Measurements from ENCODE around the gene CFAP92. TPM values are rescaled to one million over a fixed set of nuclear protein-coding genes. Genes with fewer than 3 reads are reported as not detected.

Gene CFAP92
- total and polyA plus RNA-seq, 2 donors (not counting 3 experiments of a cell fraction or from before 2014, with no cell fraction given) = 0.04 to 0.62 TPM

DNA sequence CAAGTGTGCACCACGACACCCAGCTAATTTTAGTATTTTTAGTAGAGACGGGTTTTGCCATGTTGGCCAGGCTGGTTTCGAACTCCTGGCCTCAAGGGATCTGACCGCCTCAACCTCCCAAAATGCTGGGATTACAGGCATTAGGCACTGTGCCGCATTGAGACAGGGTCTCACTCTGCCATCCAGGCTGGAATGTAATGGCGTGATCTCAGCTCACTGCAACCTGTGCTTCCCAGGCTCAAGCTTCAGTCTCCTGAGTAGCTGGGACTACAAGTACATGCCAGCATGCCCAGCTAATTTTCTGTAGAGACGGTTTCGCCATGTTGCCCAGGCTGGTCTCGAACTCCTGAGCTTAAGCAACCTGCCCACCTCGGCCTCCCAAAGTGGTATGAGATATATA lies 62.8 kb downstream of the CFAP92 start:
- Histone ChIP-seq H3K27ac (ENCODE audit: insufficient read depth, low read depth, low read length) (no peak overlapping the region), H3K9ac (replicated peaks; ENCODE audit: extremely low read depth, insufficient read depth, low read length) (no peak overlapping the region), H3K9me1 (replicated peaks; ENCODE audit: control insufficient read depth, extremely low read depth, insufficient read depth, low read length) (no peaks in the 10 kb centered on the region), H3K79me2 (ENCODE audit: control insufficient read depth, insufficient read depth, low read length) (no peaks in the 10 kb centered on the region), H3K9me3 (replicated peaks; ENCODE audit: control insufficient read depth, insufficient read depth, low read length) (no peaks in the 10 kb centered on the region), H3K4me1 (ENCODE audit: control insufficient read depth, extremely low read depth, insufficient read depth, low read length) (no peaks in the 10 kb centered on the region), H3K4me2 (ENCODE audit: insufficient read depth, low read length) (no peak overlapping the region), H3K4me3 (replicated peaks in 1 of 3; ENCODE audit: insufficient read depth in 1 of 3, low read depth in 1 of 3, low read length in 3 of 3) (no peak overlapping the region), H2AFZ (ENCODE audit: low read depth, low read length) (no peak overlapping the region), H3K36me3 (ENCODE audit: control insufficient read depth in 2 of 2, extremely low read depth in 1 of 2, insufficient read depth in 2 of 2, low read length in 2 of 2) (no peaks in the 10 kb centered on the region), H4K20me1 (replicated peaks; ENCODE audit: control insufficient read depth, extremely low read depth, insufficient read depth, low read length) (no peaks in the 10 kb centered on the region), H3K27me3 (ENCODE audit: control insufficient read depth in 2 of 2, insufficient read depth in 2 of 2, low read length in 2 of 2) (peaks cover 2 to 7% of the 10 kb centered on the region in 2 experiments)
- dilution Hi-C loops (cut with MboI; ENCODE audit: extremely low pct_ligation_motif_present, low sequenced_read_pairs) = no loop called here
- DNase-seq (ENCODE audit: low read depth, low spot score) (no peak), FAIRE-seq (no peak)
- no TSS peak for BruUV-seq (replicated peaks)
- TF ChIP-seq, protein P1, sequence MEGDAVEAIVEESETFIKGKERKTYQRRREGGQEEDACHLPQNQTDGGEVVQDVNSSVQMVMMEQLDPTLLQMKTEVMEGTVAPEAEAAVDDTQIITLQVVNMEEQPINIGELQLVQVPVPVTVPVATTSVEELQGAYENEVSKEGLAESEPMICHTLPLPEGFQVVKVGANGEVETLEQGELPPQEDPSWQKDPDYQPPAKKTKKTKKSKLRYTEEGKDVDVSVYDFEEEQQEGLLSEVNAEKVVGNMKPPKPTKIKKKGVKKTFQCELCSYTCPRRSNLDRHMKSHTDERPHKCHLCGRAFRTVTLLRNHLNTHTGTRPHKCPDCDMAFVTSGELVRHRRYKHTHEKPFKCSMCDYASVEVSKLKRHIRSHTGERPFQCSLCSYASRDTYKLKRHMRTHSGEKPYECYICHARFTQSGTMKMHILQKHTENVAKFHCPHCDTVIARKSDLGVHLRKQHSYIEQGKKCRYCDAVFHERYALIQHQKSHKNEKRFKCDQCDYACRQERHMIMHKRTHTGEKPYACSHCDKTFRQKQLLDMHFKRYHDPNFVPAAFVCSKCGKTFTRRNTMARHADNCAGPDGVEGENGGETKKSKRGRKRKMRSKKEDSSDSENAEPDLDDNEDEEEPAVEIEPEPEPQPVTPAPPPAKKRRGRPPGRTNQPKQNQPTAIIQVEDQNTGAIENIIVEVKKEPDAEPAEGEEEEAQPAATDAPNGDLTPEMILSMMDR (IDR thresholded peaks at IDR 0.05; ENCODE audit: extremely low read depth in 1 of 2, insufficient read depth in 1 of 2, low read depth in 1 of 2, low read length in 2 of 2) = no peak
- TF ChIP-seq MAX (IDR thresholded peaks at IDR 0.05; ENCODE audit: insufficient read depth, insufficient read length) (no peak), GATA2 (IDR thresholded peaks at IDR 0.05; ENCODE audit: insufficient read depth, insufficient read length, low read depth, low read length) (no peak), EZH2 (IDR thresholded peaks at IDR 0.05; ENCODE audit: borderline replicate concordance, low read depth, low read length, severe bottlenecking) (no peak), FOS (IDR thresholded peaks at IDR 0.05; ENCODE audit: borderline replicate concordance, insufficient read depth, low read length) (no peak), POLR2A (IDR thresholded peaks at IDR 0.05; ENCODE audit: low read depth, low read length) (no peak), MYC (IDR thresholded peaks at IDR 0.05; ENCODE audit: low read depth, low read length) (no peak), JUN (IDR thresholded peaks at IDR 0.05; ENCODE audit: borderline replicate concordance, insufficient read depth, insufficient read length, low read depth) (no peak)
- intact Hi-C loops (cut with micrococcal nuclease) = no loop called here
- ChIA-PET CTCF (interaction anchor here (1.1 kb wide), 1 partner anchor 39 kb away, joined by 4 read pairs; no protein-coding TSS in a partner anchor), POLR2A (no interaction called here)
